DMS114 treated with DMSO at 0.1 percent for 48 hours (cell line): ENCODE results near the gene ERBB4.
"Not testable (repeated sequence)": the region's sequence is repeated elsewhere in the genome, so short reads cannot be mapped to it uniquely, and the experiment has no call there.

Experiments used
- DNase-seq: peaks from one replicate; lab custom pipeline; 2025; ENCODE audit not compliant: unreplicated experiment; lab: John Stamatoyannopoulos, UW

ERBB4 gene

DNA sequence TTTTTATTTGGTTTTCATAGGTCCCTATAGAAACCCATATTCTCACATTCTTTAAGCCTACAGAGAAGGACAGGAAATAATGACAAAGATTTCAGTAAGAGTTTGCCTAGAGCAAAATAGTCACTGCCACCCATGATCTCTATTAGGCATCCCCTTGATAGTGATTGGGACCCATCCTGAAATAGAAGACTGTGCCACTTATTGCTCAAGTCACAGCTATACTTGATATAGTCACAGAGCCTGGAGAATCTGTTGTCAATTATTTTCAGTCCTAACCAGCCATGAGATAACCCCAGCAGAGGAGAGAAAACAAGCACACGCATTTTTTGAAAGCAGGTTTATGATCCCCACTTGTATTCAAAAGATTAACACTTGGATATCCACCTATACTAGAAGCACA, 8.2 kb downstream of the ERBB4 start:
- DNase-seq: no peak

GRCh38 chr2:212528106-212528856, 10.3 kb downstream of the ERBB4 start:
- no peak for DNase-seq

DNA sequence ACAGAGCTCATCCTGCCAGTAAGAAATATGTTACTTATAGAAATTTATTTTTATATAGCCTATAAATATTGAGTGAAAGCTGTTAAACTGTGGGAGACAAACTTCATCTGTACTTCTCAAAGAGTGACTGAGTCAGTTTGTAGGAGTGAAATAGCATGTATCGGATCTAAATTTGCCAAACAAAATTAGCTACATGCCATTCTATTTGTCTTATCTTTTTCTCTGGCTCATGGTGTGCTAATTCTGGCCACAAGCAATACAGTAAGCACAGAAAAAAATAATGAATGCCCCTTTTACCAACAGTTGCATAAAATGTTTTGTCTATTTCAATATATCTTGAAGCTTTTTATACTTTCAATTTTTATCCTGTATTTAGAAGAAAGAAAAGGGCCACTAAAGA, 12.5 kb downstream of the ERBB4 start:
- DNase-seq: no peak

DNA sequence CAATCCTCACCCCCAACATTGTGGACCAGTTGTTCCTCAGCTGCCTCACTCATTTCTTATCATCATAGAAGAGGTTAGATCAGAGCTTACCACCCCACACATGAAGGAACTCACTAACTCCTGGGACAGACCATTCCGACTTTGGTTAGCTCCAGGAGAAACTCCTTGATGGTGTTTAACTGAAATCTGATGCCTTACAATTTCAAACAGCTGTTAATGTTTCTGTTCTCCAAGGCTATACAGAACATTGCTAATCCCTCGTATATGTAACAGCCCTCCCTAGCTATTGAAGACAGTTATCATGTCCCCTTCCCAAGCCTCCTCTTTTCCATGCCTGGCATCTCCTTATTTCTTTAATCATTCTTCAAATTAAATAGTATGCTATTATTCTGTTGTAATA, 14.8 kb downstream of the ERBB4 start:
- DNase-seq: no peak

GRCh38 chr2:212520340-212520739, 18.3 kb downstream of the ERBB4 start:
- no peak for DNase-seq

GRCh38 chr2:212517693-212518092, 20.9 kb downstream of the ERBB4 start:
- no peak for DNase-seq

DNA sequence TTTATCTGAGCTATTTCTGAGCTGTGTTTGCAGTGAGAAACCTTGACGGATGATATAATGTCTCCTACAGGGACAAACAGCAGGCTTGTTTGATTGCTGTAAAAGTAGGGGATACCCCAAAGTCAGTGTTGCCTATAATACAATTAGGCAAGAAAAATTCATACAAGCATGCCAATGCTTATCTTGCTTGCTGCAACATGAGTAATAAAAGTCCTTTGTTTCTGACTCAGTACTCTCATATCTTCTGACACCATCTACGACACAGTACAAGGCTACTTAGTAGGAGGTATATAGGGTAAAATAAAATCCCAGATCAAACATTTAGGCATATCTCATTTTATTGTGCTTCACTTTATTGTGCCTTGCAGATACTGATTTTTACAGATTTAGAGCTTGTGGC, 33.0 kb downstream of the ERBB4 start:
- no peak for DNase-seq

DNA sequence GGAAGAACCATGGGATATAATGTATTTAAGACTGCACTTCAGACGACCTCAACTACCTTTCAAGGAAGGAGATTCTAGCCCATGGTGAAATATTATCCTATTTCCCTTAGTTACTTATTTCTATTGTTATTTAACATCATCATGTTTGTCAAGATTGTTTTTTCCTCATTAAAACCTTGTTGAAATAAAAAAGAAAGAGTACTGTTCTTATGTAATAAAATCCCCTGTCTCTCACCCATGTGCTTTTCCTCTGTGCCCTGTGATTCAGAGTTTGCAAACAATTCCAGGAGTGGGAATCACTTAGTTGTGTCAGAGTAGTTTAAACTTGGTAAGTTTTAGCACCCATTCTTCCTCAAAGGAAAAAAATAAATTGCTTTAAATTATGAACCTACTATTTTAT, 43.6 kb downstream of the ERBB4 start:
- DNase-seq: no peak

DNA sequence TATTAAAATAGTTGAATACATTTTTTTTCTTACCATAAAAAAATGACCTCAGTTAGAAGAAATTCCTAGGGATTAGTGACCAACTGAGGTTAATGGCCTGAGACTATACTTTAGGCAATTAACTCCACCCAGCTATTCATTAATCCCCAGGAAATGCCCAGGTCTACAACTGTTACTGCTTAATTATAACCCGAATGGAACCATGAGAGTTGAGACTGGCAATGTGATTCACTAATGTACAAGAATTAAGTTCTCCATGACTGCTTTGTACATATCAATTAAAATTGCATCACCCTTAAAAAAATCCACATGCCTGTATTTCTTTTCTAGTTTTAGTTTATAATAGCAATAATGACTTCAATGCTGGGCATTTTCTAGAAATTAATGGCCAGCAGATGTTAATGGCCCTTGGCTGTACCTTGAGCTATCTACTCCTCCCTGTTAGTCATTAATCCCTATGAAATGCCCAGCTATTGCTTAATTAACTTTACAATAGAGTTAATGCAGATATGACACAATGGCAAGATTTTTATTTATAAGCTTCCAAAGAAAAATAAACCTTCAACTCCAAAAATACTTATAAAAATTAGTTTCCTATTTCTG, 44.1 kb downstream of the ERBB4 start:
- DNase-seq: no peak

DNA sequence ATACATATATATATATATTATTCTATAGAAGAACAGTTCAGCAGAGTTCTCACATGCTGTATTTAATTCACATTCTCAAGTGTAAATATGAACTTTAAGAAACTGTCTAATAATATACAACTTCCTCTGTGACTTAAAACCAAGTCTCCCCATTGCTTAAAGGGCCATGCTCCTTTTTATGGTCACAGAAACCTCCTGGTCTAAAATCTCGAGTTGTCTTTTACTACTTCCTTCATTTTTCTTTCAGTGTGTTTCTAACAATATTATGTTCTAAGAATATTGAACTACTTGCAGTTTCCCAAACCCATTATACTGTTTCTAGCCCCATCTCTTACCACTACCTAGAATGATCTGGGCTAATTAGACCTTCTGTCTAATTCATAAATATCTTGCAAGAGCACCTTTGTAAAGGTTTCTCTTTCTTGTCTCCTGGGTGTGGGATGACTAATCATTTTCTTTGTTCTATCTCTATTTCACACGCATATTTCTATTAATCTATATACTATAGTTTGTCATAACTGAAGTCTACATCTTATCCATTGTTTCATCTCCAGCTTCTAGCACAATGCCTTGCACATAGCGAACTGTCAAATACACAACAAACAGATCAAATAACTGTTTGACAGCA, 48.8 kb downstream of the ERBB4 start:
- no peak for DNase-seq

DNA sequence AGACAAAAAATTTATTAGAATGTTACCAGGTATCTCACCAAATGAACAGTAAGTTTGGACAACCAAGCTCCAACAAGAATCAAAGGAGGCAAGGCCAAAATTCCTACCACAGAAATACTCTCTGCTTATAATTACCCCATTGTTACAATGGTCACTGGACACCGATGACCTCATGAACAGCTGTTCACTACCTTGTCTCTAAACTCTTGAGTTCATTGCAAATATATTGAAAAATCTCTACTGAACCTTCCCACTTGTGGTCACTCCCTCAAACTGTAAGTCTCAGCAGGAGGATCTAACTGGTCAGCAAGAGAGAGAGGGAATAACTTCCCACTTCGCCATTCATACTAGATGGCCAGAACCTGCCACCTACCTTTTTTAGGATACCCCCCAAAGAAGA, 50.0 kb downstream of the ERBB4 start:
- DNase-seq: no peak

DNA sequence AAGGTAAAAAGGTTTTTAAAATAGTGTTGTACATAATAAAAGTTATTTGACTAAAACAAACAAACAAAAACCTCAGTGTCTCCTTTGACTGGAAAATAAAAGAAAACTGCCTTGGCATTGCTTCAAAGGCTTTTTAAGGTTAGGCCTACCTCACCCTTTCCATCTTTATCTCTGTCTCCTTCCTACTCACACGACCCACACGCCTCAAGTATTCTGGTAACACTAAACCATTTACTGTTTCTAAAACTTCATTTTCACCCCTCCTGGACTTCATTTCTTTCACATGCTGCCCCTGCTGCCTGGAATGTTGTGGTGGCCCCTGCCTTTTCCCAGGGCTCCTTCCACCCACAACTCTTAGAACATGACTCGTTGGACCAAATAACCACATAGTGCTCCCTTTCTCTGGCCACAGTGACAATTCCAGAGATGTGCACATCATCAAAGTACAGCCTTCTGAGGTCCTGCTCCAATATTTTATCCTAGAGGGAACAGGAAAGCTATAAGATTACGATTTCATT, 54.0 kb downstream of the ERBB4 start:
- no peak for DNase-seq

DNA sequence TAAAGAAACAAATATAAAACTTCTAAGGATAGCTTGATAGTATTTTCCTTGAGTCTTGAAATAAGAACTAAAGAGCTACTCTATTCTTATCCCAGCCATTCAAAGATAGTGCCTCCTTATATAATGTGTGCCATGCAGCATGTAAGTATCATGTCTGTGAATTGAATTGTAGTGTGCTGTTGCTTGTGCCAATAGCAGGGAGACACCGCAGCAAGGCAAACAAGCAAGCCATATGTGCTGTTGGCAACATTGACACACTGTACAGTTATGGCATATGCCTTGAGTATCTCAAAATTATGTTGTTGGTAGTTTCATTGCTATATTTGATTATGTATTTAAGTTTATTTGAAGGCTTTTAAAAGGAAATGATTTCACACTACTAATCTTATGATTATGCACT, 58.2 kb downstream of the ERBB4 start:
- no peak for DNase-seq

- no peak for DNase-seq
Observed at GRCh38 chr2:212477571-212477970, 61.0 kb downstream of the ERBB4 start.

DNA sequence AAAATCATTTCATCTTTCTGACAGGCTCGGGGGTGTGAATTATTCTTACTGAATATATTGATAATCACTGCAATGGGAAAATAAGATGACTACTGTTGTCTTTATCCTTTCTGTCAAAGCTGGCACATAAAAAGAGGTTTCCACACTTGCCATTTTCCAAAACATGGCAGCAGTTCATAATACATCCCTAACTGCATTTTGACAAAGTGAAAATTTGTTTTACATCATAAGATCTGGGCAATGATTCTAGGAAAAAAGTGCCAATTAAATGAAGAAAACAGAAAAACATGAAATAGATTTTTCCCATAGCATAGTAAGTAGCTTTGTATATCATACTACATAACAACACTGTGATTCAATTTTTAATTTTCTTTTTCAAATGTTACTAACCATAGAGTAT, 65.4 kb downstream of the ERBB4 start:
- DNase-seq: no peak

DNA sequence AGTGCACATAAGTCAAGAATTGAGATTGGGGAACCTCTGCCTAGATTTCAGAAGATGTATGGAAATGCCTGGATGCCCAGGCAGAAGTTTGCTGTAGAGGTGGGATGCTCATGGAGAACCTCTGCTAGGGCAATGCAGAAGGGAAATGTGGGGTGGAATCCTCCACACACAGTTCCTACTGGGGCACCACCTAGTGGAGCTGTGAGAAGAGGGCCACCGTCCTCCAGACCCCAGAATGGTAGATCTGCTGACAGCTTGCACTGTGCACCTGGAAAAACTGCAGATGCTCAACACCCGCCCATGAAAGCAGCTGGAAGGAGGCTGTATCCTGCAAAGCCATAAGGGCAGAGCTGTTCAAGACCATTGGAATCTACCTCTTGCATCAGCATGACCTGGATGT, 71.1 kb downstream of the ERBB4 start:
- not testable (repeated sequence) for DNase-seq

DNA sequence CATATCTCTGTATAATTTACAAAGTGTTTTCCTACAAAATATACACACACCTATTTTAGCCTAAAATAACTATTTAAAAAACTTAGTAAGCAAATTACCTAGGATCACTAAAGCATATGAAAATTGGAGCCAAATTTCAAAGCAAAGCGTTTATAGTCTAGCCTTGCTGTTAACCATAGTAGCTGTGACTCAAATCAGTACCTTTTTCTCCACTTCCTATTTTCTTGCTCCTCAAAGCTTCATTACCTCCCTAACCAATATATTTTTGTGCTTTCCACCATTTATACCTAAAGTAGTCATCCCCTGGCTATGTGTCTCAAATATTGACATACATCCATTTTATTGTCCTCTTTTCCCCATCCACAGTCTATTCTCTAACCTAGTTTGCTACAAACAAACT, 73.1 kb downstream of the ERBB4 start:
- no peak for DNase-seq

DNA sequence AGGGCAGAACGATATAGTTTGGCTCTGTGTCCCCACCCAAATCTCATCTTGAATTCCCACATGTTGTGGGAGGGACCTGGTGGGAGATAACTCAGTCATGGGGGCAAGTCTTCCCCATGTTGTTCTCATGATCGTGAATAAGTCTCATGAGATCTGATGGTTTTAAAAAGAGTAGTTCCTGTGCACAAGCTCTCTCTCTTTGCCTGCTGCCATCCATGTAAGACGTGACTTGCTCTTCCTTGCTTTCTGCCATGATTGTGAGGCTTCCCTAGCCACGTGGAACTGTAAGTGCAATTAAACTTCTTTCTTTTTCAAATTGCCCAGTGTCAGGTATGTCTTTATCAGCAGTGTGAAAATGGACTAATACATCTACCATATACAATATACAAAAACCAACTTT, 76.9 kb downstream of the ERBB4 start:
- DNase-seq: not testable (repeated sequence)

DNA sequence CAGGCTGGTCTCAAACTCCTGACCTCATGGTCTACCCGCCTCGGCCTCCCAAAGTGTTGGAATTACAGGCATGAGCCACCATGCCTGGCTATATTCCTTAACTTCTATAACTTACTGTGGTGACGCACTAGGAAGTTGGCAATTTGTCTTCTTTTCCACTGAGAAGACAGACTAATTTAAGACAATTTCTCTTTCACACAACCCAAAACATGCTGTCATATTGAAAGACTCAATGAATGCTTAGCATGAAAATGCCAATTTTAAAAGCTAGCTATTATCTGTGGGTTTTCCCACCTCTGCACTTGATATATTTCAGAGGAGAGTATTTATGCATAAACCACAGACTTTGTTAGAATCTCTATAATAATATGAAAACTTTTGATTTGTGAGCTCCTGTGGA, 84.5 kb downstream of the ERBB4 start:
- DNase-seq: no peak

- DNase-seq: no peak
Observed at GRCh38 chr2:212451786-212452231, 86.8 kb downstream of the ERBB4 start.

GRCh38 chr2:212448698-212449097, 89.9 kb downstream of the ERBB4 start:
- DNase-seq: no peak

- DNase-seq: no peak
Observed at GRCh38 chr2:212441821-212442220, 96.8 kb downstream of the ERBB4 start.
